Stimulated activated naive CD8-positive, alpha-beta T cell treated with anti-CD3 and anti-CD28 coated beads, Interleukin-15, amount 100 ng/mL, for 72 hours (primary cell): ENCODE measurements around the gene TMEM221.

ENCODE experiments used
- ATAC-seq: fragments of 150-1000 bp; cut with Tn5 transposase; 2 replicates; pipeline ENCODE4 v1.10.0; 2021; ENCODE audit warnings: mild to moderate bottlenecking, moderate library complexity
- DNase-seq, 2 donors: peaks; one replicate each; pipeline ENCODE4 v3.0.0; 2021 to 2022
- H3K27ac Mint-ChIP-seq, 2 donors: one replicate each; pipeline ENCODE4 v1.8.0; 2022; ENCODE audit warnings: mild to moderate bottlenecking in 2 of 2, mixed read lengths in 2 of 2, moderate library complexity in 2 of 2
- H3K27me3 Mint-ChIP-seq: one replicate; pipeline ENCODE4 v1.8.0; 2022; ENCODE audit warnings: mixed read lengths
- H3K4me1 Mint-ChIP-seq: one replicate; pipeline ENCODE4 v1.8.0; 2022; ENCODE audit warnings: mild to moderate bottlenecking, mixed read lengths
- H3K4me3 Mint-ChIP-seq, 2 donors: one replicate each; pipeline ENCODE4 v1.8.0; 2022; ENCODE audit warnings: mild to moderate bottlenecking in 2 of 2, mixed read lengths in 2 of 2, moderate library complexity in 1 of 2
- H3K9me3 Mint-ChIP-seq, 2 donors: one replicate each; pipeline ENCODE4 v1.8.0; 2022; ENCODE audit warnings: mixed read lengths in 2 of 2

The TMEM221 gene

GRCh38 chr19:17460372-17461230, 12.1 kb upstream of the TMEM221 start, which contains the start of gene NXNL1:
NXNL1 (minus strand) TSS chr19:17460926; CDS start chr19:17460869, 57 bp downstream.
- DNase-seq, result no peak
- Mint-ChIP-seq H3K9me3 (no peaks in the 10 kb centered on the region), H3K4me1 (peaks cover 3% of the 10 kb centered on the region), H3K27me3 (peaks cover 55% of the 10 kb centered on the region), H3K4me3 (no peak within 1 kb of the TSS), H3K27ac (peak within 1 kb of the TSS; percentile 33 to 54)
- ATAC-seq, result no peak

DNA sequence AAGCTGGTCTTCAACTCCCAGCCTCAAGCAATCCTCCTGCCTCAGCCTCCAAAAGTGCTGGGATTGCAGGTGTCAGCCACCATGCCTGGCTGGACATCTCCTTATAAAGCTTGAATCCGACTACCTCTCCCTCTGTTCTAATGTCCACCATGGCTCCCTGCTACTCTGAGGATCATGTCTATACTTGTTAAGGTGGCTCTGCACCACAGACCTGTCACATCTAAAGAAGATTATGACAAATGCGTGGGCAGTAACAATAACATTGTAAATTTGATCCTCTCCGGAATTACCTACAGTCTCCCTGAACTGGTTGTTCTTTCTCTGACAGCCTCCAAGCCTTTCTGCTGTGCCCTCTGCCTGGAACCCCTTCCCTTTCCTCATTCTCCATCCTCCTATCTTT, 10.5 kb upstream of the TMEM221 start:
- H3K27me3 Mint-ChIP-seq, result peaks cover 71% of the 10 kb centered on the region
- H3K27ac Mint-ChIP-seq, result no peak overlapping the region
- ATAC-seq, result no peak

DNA sequence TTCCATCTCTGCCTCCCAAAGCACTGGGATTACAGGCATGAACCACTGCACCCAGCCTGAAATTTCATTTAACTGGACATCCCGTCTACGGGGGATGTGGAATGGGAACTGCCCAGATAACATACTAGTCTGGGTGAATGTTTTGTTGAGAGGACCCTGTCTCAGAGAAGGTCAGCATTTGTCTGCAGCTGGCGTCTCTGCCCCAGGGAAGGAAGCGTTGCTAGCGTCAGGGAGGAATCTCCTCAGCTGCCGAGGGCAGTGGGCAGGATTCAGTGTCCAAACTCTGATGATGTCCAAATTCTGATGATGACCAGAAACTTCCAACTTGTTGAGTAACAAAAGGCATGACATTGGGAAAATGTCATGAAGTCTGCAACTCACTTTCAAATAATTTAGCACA, 9.1 kb upstream of the TMEM221 start:
- peaks cover 81% of the 10 kb centered on the region for H3K27me3 Mint-ChIP-seq
- ATAC-seq, result no peak
- DNase-seq, result no peak
- H3K27ac Mint-ChIP-seq, result no peak overlapping the region
- no peak overlapping the region for H3K4me3 Mint-ChIP-seq
- peaks cover 26% of the 10 kb centered on the region for H3K4me1 Mint-ChIP-seq
- peaks cover 0 to 6% of the 10 kb centered on the region in 2 donors for H3K9me3 Mint-ChIP-seq

More for the DNA sequence above, 10.5 kb upstream of the TMEM221 start:
- peaks cover 19% of the 10 kb centered on the region for H3K4me1 Mint-ChIP-seq
- no peak for DNase-seq
- H3K9me3 Mint-ChIP-seq, result no peaks in the 10 kb centered on the region
- H3K4me3 Mint-ChIP-seq, result no peak overlapping the region

GRCh38 chr19:17456127-17456526, 7.7 kb upstream of the TMEM221 start:
- H3K27me3 Mint-ChIP-seq, result peaks cover 78% of the 10 kb centered on the region
- ATAC-seq, result no peak
- DNase-seq, result no peak
- H3K27ac Mint-ChIP-seq, result no peak overlapping the region
- peaks cover 0 to 6% of the 10 kb centered on the region in 2 donors for H3K9me3 Mint-ChIP-seq
- H3K4me3 Mint-ChIP-seq, result no peak overlapping the region
- H3K4me1 Mint-ChIP-seq, result peaks cover 28% of the 10 kb centered on the region

- H3K4me3 Mint-ChIP-seq, result no peak overlapping the region
- ATAC-seq (no peak), DNase-seq (no peak)
- H3K27ac Mint-ChIP-seq, result no peak overlapping the region
- peaks cover 34% of the 10 kb centered on the region for H3K4me1 Mint-ChIP-seq
- peaks cover 0 to 6% of the 10 kb centered on the region in 2 donors for H3K9me3 Mint-ChIP-seq
- peaks cover 71% of the 10 kb centered on the region for H3K27me3 Mint-ChIP-seq
Observed at GRCh38 chr19:17455308-17456123, 7.0 kb upstream of the TMEM221 start.

DNA sequence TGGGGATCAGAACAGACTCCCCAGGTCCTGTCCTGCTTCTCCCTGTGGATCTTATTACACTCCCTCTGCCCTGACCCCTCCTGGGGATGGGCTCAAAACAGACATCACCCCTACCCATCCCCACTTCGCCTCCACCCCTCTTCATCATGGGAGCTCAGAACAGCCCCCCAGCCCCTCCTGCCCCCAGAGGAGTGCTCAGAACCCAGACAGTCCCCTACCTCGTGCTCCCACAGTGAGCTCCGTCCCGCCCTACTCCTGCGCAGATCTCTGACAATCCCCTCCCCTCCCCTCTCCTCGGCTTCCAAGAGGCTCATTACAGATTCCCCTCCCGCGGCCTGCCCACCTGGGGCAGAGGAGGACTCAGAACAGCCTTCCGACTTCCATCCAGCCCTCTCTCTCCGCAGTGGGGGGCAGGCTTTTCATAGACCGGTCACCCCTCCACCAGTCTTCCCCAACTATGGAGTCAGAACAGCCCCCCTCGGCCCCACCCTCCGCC, 6.2 kb upstream of the TMEM221 start:
- H3K9me3 Mint-ChIP-seq, result peaks cover 0 to 6% of the 10 kb centered on the region in 2 donors
- no peak overlapping the region for H3K4me3 Mint-ChIP-seq
- H3K27ac Mint-ChIP-seq, result no peak overlapping the region
- DNase-seq (no peak), ATAC-seq (peak; percentile 11)
- H3K4me1 Mint-ChIP-seq, result peaks cover 42% of the 10 kb centered on the region
- peaks cover 72% of the 10 kb centered on the region for H3K27me3 Mint-ChIP-seq

- Mint-ChIP-seq H3K27ac (no peak overlapping the region), H3K4me1 (peaks cover 42% of the 10 kb centered on the region), H3K27me3 (peaks cover 56% of the 10 kb centered on the region), H3K4me3 (no peak overlapping the region), H3K9me3 (peaks cover 0 to 6% of the 10 kb centered on the region in 2 donors)
- DNase-seq (no peak), ATAC-seq (no peak)
Observed at GRCh38 chr19:17451820-17452219, 3.4 kb upstream of the TMEM221 start.

- DNase-seq (peak in 1 of 2 donors; percentile 51), ATAC-seq (peak; percentile 79)
- H3K27ac Mint-ChIP-seq, result peak overlapping the region in 1 of 2 donors; percentile 60
- peaks cover 37% of the 10 kb centered on the region for H3K4me1 Mint-ChIP-seq
- H3K4me3 Mint-ChIP-seq, result peak overlapping the region; percentile 5 to 35
- H3K9me3 Mint-ChIP-seq, result peaks cover 0 to 6% of the 10 kb centered on the region in 2 donors
- peaks cover 42% of the 10 kb centered on the region for H3K27me3 Mint-ChIP-seq
Observed at GRCh38 chr19:17450264-17451075, 2.0 kb upstream of the TMEM221 start.

DNA sequence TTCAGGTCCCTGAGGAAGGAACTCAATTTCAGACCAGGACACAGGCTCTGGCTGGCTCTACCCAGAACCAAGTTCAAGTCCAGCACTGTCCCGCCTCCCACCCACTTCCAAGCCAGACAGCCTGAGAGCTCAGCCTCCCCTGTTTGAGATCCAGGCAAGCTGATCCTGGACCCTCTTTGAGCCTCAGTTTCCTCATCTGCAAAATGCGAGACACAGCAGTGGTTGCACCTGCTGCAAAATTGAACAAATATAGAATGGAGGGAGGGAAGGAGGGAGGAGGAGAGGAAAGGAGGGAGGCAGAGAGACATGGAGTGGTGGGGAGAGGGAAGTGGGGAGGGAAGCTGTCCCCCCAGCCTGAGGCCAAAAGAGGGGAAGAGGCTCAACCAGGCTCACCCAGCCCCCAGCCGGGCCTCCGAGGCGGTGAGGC, 751 bp downstream of the TMEM221 start:
- Mint-ChIP-seq H3K27ac (no peak overlapping the region), H3K9me3 (no peaks in the 10 kb centered on the region), H3K4me3 (peak overlapping the region; percentile 14 to 18), H3K27me3 (peaks cover 18% of the 10 kb centered on the region), H3K4me1 (peaks cover 16% of the 10 kb centered on the region)
- no peak for DNase-seq
- ATAC-seq, result no peak

GRCh38 chr19:17445526-17446165, 2.8 kb downstream of the TMEM221 start:
- H3K4me3 Mint-ChIP-seq, result no peak overlapping the region
- no peaks in the 10 kb centered on the region for H3K9me3 Mint-ChIP-seq
- no peak overlapping the region for H3K27ac Mint-ChIP-seq
- peaks cover 10% of the 10 kb centered on the region for H3K4me1 Mint-ChIP-seq
- DNase-seq, result no peak
- no peak for ATAC-seq
- H3K27me3 Mint-ChIP-seq, result peaks cover 18% of the 10 kb centered on the region

DNA sequence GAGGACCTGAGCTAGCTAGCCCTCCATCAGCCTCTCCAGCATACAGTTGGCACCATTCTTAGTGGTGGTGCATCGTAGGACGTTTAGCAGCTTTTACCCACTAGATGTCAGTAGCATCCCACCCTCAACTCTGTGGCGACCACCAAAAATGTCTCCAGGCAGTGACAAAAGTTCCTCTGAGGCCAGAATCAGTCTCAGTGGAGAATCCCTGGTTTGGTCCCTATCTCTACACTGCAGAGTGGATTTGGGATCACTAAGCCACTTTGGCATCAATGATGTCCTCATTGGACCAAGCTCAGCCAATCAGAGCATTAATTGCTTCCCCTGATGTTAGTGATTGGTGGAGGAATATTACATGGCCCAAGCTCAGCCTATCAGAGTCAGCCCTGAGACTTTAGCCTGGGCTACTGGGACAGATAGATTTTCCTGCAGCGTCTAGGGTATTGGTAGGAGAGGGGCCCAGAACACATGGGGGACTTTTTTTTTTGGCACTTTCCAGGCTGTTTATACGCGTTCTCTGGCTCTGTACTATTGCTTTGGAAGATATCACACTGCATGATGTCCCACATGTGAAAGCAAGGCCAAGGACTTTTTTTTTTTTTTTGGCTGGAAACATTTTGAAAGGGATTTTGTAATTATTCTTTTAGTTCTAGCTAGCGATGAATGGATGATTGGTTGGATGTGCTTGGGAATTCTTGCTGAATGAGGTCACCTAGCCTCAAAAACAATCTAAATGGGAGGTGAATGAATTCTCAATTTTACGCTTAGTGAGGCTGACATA, 7.0 kb downstream of the TMEM221 start:
- DNase-seq (peak; percentile 41 to 42), ATAC-seq (peak; percentile 79)
- H3K27ac Mint-ChIP-seq, result no peak overlapping the region
- no peaks in the 10 kb centered on the region for H3K27me3 Mint-ChIP-seq
- H3K4me3 Mint-ChIP-seq, result no peak overlapping the region
- H3K9me3 Mint-ChIP-seq, result no peaks in the 10 kb centered on the region
- H3K4me1 Mint-ChIP-seq, result no peaks in the 10 kb centered on the region

DNA sequence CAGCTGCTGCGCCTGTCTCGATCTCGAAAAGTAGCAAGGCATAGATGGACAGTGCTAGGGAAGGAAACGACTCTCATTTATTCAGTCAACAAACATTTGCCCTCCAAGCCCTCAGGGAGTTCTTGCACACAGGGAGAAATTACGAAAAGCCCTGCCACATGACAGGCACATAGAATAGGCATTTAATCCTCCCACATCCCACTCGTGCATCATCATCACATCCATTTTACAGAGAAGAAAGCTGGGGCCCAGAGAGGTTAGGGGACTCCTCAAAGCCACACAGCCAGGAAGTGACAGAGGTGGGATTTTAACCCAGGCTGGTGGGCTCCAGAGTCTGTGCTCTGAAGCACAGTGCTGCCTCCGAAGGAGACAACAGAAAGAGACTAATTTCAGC, 11.6 kb downstream of the TMEM221 start:
- Mint-ChIP-seq H3K4me1 (no peaks in the 10 kb centered on the region), H3K4me3 (no peak overlapping the region), H3K27me3 (no peaks in the 10 kb centered on the region), H3K27ac (no peak overlapping the region), H3K9me3 (no peaks in the 10 kb centered on the region)
- no peak for ATAC-seq
- DNase-seq, result no peak

DNA sequence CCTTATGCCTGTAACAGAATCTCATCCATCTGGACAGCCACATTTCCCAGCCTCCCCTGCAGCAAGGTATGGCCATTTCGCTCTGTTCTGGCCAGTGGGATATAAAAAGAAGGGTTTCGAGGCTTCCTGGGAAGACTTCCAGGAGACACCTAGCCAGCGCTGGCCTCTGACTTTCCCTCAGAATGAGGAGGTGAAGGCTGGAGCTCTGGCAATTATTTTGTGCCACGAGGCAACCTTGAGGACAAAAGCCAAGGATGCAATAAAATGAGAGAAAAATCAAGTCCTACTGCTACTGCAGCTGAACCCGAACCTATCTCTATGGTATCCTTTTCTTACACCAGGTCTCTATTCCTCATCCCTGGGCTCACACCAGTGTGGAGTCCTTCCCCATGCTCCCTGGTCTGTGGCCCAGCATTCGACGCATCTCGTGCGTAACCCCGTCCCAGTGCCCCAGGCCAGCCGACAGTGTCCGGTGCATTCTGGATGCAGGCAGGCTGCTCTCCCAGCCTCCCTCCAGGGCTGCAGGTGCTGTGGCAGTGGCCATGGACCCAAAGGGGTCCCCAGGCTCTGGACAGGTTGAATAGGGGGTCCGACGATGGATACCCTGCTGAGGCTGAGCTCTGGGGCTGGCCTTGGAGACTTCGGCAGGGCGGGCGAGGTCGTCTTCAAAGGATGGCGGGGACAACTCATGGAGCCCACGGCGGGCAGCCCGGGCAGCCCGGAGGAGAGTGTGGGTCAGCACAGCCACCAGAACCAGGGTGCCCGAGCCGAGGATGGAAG, 12.2 kb downstream of the TMEM221 start:
- Mint-ChIP-seq H3K27me3 (no peaks in the 10 kb centered on the region), H3K9me3 (no peaks in the 10 kb centered on the region), H3K4me1 (no peaks in the 10 kb centered on the region), H3K27ac (no peak overlapping the region), H3K4me3 (no peak overlapping the region)
- DNase-seq, result no peak
- ATAC-seq, result no peak
